ENCODE results near the gene MLF2. TPM values are rescaled to one million over a fixed set of nuclear protein-coding genes. Genes with fewer than 3 reads are reported as not detected.

Gene MLF2
- polyA plus RNA-seq, 1 donor from 2014 or later = 134 TPM

DNA sequence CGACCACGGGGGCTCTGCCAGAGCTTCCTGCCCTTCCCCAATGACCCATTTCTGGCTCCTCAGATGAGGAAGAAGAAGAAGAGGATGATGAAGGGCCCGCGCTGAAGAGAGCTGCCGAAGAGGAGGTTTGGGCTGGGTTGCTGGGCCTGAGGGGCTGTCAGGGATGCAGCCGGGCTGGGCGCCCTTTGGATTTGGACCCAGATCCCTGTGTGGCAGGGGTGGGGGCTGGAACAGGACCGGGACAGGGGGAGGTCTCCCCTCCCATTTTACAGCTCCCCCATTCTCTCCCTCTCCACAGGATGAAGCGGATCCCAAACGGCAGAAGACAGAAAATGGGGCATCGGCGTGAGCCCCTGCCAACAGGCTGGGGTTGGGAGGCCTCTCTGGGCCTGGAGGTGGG lies 17.2 kb upstream of the MLF2 start:
- H3F3A ChIP-seq (ENCODE audit: insufficient read depth, low read length, poor library complexity, severe bottlenecking) = peaks cover 6% of the 10 kb centered on the region
- peaks cover 58% of the 10 kb centered on the region for H3K79me2 ChIP-seq (replicated peaks; ENCODE audit: insufficient read depth, low read length)
- H3K9ac ChIP-seq (ENCODE audit: low read length) = peak overlapping the region; percentile 99
- H3K36me3 ChIP-seq (ENCODE audit: insufficient read depth, low read length) = peaks cover 4% of the 10 kb centered on the region
- H2AFZ ChIP-seq (ENCODE audit: low read depth, low read length) = no peak overlapping the region
- peaks cover 33% of the 10 kb centered on the region for H4K20me1 ChIP-seq (ENCODE audit: insufficient read depth)
- no peaks in the 10 kb centered on the region for H3K9me3 ChIP-seq (ENCODE audit: low read length)
- H3K4me3 ChIP-seq (ENCODE audit: low read length) = peak overlapping the region; percentile 87
- no peaks in the 10 kb centered on the region for H3K27me3 ChIP-seq (ENCODE audit: insufficient read depth, low read depth, low read length)
- no peaks in the 10 kb centered on the region for H3K9me2 ChIP-seq (ENCODE audit: insufficient read depth, low read length)
- H3K27ac ChIP-seq (ENCODE audit: low read length) = no peak overlapping the region
- peak overlapping the region; percentile 74 for H3K4me2 ChIP-seq (ENCODE audit: low read length)
- TF ChIP-seq, protein P1, sequence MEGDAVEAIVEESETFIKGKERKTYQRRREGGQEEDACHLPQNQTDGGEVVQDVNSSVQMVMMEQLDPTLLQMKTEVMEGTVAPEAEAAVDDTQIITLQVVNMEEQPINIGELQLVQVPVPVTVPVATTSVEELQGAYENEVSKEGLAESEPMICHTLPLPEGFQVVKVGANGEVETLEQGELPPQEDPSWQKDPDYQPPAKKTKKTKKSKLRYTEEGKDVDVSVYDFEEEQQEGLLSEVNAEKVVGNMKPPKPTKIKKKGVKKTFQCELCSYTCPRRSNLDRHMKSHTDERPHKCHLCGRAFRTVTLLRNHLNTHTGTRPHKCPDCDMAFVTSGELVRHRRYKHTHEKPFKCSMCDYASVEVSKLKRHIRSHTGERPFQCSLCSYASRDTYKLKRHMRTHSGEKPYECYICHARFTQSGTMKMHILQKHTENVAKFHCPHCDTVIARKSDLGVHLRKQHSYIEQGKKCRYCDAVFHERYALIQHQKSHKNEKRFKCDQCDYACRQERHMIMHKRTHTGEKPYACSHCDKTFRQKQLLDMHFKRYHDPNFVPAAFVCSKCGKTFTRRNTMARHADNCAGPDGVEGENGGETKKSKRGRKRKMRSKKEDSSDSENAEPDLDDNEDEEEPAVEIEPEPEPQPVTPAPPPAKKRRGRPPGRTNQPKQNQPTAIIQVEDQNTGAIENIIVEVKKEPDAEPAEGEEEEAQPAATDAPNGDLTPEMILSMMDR (IDR thresholded peaks at IDR 0.05; ENCODE audit: poor library complexity, severe bottlenecking) = no peak
- TF ChIP-seq, protein P2, sequence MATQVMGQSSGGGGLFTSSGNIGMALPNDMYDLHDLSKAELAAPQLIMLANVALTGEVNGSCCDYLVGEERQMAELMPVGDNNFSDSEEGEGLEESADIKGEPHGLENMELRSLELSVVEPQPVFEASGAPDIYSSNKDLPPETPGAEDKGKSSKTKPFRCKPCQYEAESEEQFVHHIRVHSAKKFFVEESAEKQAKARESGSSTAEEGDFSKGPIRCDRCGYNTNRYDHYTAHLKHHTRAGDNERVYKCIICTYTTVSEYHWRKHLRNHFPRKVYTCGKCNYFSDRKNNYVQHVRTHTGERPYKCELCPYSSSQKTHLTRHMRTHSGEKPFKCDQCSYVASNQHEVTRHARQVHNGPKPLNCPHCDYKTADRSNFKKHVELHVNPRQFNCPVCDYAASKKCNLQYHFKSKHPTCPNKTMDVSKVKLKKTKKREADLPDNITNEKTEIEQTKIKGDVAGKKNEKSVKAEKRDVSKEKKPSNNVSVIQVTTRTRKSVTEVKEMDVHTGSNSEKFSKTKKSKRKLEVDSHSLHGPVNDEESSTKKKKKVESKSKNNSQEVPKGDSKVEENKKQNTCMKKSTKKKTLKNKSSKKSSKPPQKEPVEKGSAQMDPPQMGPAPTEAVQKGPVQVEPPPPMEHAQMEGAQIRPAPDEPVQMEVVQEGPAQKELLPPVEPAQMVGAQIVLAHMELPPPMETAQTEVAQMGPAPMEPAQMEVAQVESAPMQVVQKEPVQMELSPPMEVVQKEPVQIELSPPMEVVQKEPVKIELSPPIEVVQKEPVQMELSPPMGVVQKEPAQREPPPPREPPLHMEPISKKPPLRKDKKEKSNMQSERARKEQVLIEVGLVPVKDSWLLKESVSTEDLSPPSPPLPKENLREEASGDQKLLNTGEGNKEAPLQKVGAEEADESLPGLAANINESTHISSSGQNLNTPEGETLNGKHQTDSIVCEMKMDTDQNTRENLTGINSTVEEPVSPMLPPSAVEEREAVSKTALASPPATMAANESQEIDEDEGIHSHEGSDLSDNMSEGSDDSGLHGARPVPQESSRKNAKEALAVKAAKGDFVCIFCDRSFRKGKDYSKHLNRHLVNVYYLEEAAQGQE (IDR thresholded peaks at IDR 0.05; ENCODE audit: borderline replicate concordance) = no peak
- TF ChIP-seq EP300 (conservative IDR thresholded peaks at IDR 0.05; ENCODE audit: poor library complexity, severe bottlenecking) (no peak), TAF1 (IDR thresholded peaks at IDR 0.05; ENCODE audit: low read depth) (no peak), SMC3 (conservative IDR thresholded peaks at IDR 0.05; ENCODE audit: poor library complexity) (no peak), POLR2AphosphoS5 (IDR thresholded peaks at IDR 0.05) (no peak), EZH2 (IDR thresholded peaks at IDR 0.05; ENCODE audit: borderline replicate concordance, insufficient read depth, low read length, poor library complexity, severe bottlenecking) (no peak), RAD21 (conservative IDR thresholded peaks at IDR 0.05) (no peak), MXI1 (conservative IDR thresholded peaks at IDR 0.05; ENCODE audit: poor library complexity, severe bottlenecking) (no peak)

DNA sequence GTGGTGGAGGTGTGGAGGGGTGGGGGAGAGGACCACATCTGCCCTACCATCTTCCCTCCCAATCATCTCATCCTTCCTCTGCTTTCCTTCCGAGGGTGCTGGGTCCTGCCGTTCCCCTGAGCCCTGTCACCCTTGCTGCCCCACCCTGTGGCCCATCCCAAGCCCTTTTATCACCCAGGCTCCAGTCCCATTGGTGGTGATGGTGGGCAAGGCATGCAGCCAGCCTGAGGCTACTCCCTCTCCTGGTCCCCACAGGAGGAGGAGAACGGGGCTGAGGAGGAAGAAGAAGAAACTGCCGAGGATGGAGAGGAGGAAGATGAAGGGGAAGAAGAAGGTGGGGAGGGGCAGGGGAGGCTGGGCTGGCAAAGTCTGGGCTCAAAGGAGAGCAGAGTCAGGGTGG lies 16.7 kb upstream of the MLF2 start:
- H3K9ac ChIP-seq (ENCODE audit: low read length) = peak overlapping the region; percentile 99
- H2AFZ ChIP-seq (ENCODE audit: low read depth, low read length) = no peak overlapping the region
- no peak for TF ChIP-seq EP300 (conservative IDR thresholded peaks at IDR 0.05; ENCODE audit: poor library complexity, severe bottlenecking)
- TF ChIP-seq TAF1 (IDR thresholded peaks at IDR 0.05; ENCODE audit: low read depth) = no peak
- no peak for TF ChIP-seq MXI1 (conservative IDR thresholded peaks at IDR 0.05; ENCODE audit: poor library complexity, severe bottlenecking)
- no peak for TF ChIP-seq SMC3 (conservative IDR thresholded peaks at IDR 0.05; ENCODE audit: poor library complexity)
- TF ChIP-seq EZH2 (IDR thresholded peaks at IDR 0.05; ENCODE audit: borderline replicate concordance, insufficient read depth, low read length, poor library complexity, severe bottlenecking) = no peak
- TF ChIP-seq, protein P1 (IDR thresholded peaks at IDR 0.05; ENCODE audit: poor library complexity, severe bottlenecking) = no peak
- no peak for TF ChIP-seq RAD21 (conservative IDR thresholded peaks at IDR 0.05)
- no peaks in the 10 kb centered on the region for H3K9me2 ChIP-seq (ENCODE audit: insufficient read depth, low read length)
- peaks cover 33% of the 10 kb centered on the region for H4K20me1 ChIP-seq (ENCODE audit: insufficient read depth)
- H3K79me2 ChIP-seq (replicated peaks; ENCODE audit: insufficient read depth, low read length) = peaks cover 60% of the 10 kb centered on the region
- H3K4me3 ChIP-seq (ENCODE audit: low read length) = peak overlapping the region; percentile 87
- peaks cover 4% of the 10 kb centered on the region for H3K36me3 ChIP-seq (ENCODE audit: insufficient read depth, low read length)
- peak overlapping the region; percentile 74 for H3K4me2 ChIP-seq (ENCODE audit: low read length)
- no peaks in the 10 kb centered on the region for H3K9me3 ChIP-seq (ENCODE audit: low read length)
- H3K27me3 ChIP-seq (ENCODE audit: insufficient read depth, low read depth, low read length) = no peaks in the 10 kb centered on the region
- peaks cover 6% of the 10 kb centered on the region for H3F3A ChIP-seq (ENCODE audit: insufficient read depth, low read length, poor library complexity, severe bottlenecking)
- H3K27ac ChIP-seq (ENCODE audit: low read length) = peak overlapping the region; percentile 100
